Vagina (tissue), 2 donors: ENCODE measurements around the gene FBXO34. TPM values are rescaled to one million over a fixed set of nuclear protein-coding genes. Genes with fewer than 3 reads are reported as not detected.
A peak's percentile ranks its signal among the peaks of the same experiment; 100 is the strongest.

Source experiments
- DNase-seq, 2 donors: peaks; one replicate each; pipeline ENCODE4 v3.0.0-alpha.2; 2017; ENCODE audit errors: extremely low spot score in 2 of 2
- H3K27ac ChIP-seq: fragments of 200-600 bp; sonication (generic); one replicate; pipeline ENCODE4 v1.5.1; 2019
- H3K27me3 ChIP-seq: fragments of 200-600 bp; sonication (generic); one replicate; pipeline ENCODE4 v1.5.1; 2019
- H3K36me3 ChIP-seq, 2 donors: fragments of 200-600 bp; sonication (generic); one replicate each; pipeline ENCODE4 v1.5.1; 2017 to 2019
- H3K4me1 ChIP-seq: fragments of 200-600 bp; sonication (generic); one replicate; pipeline ENCODE4 v1.5.1; 2019
- H3K4me3 ChIP-seq, 2 donors: fragments of 200-600 bp; sonication (generic); 1 replicate in 1 of 2; 2 replicates in 1 of 2; pipeline ENCODE4 v1.5.1; 2016 to 2019
- H3K9me3 ChIP-seq: fragments of 200-600 bp; sonication (generic); one replicate; pipeline ENCODE4 v1.5.1; 2019
- POLR2A ChIP-seq, 2 donors: fragments of 450-650 bp; IDR thresholded peaks; one replicate each; pipeline ENCODE4 v1.6.1; 2017; ENCODE audit warnings: antibody characterized with exemption in 2 of 2, mild to moderate bottlenecking in 2 of 2, moderate library complexity in 2 of 2
- POLR2AphosphoS5 ChIP-seq, 2 donors: sonication (generic); formaldehyde crosslinking; IDR thresholded peaks; one replicate each; pipeline ENCODE4 v1.9.0; 2017; ENCODE audit warnings: antibody characterized with exemption in 2 of 2, mild to moderate bottlenecking in 2 of 2, low read depth in 1 of 2; ENCODE audit not compliant: insufficient read depth in 1 of 2
- intact Hi-C: fragments of 100-400 bp; cut with DNase I; formaldehyde crosslinking; loops from one replicate; pipeline ENCODE4 v1.15.1; 2023
- total RNA-seq: library from RNA; depleted of rRNA; stranded (reverse); fragments of >200 nt; gene quantifications from one replicate; pipeline ENCODE4 v1.2.3, GENCODE V29; 2016
- TF ChIP-seq, protein P1 (sequence below), 3 experiments: fragments of 450-650 bp in 2 of 3; fragments of 200-600 bp in 1 of 3; sonication (generic) in 1 of 3; IDR thresholded peaks; one replicate each; pipeline ENCODE4 v1.5.1; 2017 to 2019; ENCODE audit warnings: antibody characterized with exemption in 3 of 3, mild to moderate bottlenecking in 2 of 3, moderate library complexity in 2 of 3

Gene FBXO34
- total RNA-seq, 1 donor from 2014 or later: 24.6 TPM

DNA sequence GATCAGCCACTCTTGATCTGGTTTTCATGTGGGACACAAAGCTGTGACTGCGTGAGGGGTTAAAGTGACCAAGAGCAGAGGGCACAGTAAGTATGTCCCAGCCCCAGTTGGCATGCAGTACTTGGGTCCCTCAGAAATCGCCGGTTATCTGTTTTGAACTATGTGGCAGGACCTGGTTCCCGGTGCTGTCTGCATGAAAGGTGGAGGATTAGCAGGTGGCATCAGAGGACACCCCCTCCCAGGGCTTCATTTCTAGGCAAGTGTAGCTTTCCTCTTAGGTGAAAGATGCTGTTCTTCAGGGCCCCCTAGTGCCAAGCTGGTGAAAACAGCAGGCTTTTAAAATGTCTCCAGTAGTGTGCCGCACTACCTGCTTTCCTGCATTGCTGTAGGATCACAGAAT, 83.3 kb downstream of the FBXO34 start:
- peaks cover 22% of the 10 kb centered on the region for H3K4me1 ChIP-seq
- intact Hi-C loops: no loop called here
- no peak overlapping the region for H3K4me3 ChIP-seq
- TF ChIP-seq, protein P1, sequence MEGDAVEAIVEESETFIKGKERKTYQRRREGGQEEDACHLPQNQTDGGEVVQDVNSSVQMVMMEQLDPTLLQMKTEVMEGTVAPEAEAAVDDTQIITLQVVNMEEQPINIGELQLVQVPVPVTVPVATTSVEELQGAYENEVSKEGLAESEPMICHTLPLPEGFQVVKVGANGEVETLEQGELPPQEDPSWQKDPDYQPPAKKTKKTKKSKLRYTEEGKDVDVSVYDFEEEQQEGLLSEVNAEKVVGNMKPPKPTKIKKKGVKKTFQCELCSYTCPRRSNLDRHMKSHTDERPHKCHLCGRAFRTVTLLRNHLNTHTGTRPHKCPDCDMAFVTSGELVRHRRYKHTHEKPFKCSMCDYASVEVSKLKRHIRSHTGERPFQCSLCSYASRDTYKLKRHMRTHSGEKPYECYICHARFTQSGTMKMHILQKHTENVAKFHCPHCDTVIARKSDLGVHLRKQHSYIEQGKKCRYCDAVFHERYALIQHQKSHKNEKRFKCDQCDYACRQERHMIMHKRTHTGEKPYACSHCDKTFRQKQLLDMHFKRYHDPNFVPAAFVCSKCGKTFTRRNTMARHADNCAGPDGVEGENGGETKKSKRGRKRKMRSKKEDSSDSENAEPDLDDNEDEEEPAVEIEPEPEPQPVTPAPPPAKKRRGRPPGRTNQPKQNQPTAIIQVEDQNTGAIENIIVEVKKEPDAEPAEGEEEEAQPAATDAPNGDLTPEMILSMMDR (IDR thresholded peaks at IDR 0.05): peak in 1 of 3 experiments; percentile 47
- no peak for TF ChIP-seq POLR2AphosphoS5 (IDR thresholded peaks at IDR 0.05; ENCODE audit: insufficient read depth in 1 of 2, low read depth in 1 of 2)
- peaks cover 0 to 26% of the 10 kb centered on the region in 2 donors for H3K36me3 ChIP-seq
- H3K9me3 ChIP-seq: no peaks in the 10 kb centered on the region
- H3K27me3 ChIP-seq: no peaks in the 10 kb centered on the region
- H3K27ac ChIP-seq: no peak overlapping the region
- DNase-seq: peak in 1 of 2 donors; percentile 72

GRCh38 chr14:55355922-55356321, 84.7 kb downstream of the FBXO34 start:
- intact Hi-C loops: no loop called here

DNA sequence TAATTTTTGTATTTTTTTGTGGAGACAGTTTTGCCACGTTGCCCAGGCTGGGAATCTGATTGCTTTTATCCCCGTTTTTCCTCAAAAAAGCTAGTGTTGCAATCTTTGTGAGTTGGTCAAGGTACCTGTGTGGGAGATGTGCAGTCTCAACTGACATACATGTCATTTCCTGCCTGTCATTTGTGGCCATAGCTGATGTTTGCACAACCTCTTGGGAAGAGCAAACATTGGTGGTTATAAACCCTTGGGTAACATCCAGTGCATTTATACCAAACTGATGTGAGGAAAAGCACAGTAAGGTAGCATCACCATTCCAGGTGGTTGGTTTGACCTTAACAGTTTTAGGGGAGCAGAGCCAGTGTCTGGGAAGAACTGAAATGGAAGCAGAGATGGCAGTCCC, 85.7 kb downstream of the FBXO34 start:
- Histone ChIP-seq H3K36me3 (peaks cover 0 to 12% of the 10 kb centered on the region in 2 donors), H3K4me3 (no peak overlapping the region), H3K4me1 (peaks cover 13% of the 10 kb centered on the region), H3K9me3 (no peaks in the 10 kb centered on the region), H3K27ac (no peak overlapping the region), H3K27me3 (no peaks in the 10 kb centered on the region)
- DNase-seq: peak in 1 of 2 donors; percentile 44
- TF ChIP-seq, protein P1 (IDR thresholded peaks at IDR 0.05): no peak
- no peak for TF ChIP-seq POLR2AphosphoS5 (IDR thresholded peaks at IDR 0.05; ENCODE audit: insufficient read depth in 1 of 2, low read depth in 1 of 2)
- TF ChIP-seq POLR2A (IDR thresholded peaks at IDR 0.05): no peak
- intact Hi-C loops: no loop called here

More at GRCh38 chr14:55355922-55356321, 84.7 kb downstream of the FBXO34 start:
- Histone ChIP-seq H3K27me3 (no peaks in the 10 kb centered on the region), H3K4me3 (no peak overlapping the region), H3K4me1 (peaks cover 13% of the 10 kb centered on the region), H3K36me3 (peaks cover 0 to 22% of the 10 kb centered on the region in 2 donors), H3K27ac (no peak overlapping the region), H3K9me3 (no peaks in the 10 kb centered on the region)
- peak in 1 of 2 donors; percentile 79 for DNase-seq
- TF ChIP-seq POLR2A (IDR thresholded peaks at IDR 0.05) (no peak), POLR2AphosphoS5 (IDR thresholded peaks at IDR 0.05; ENCODE audit: insufficient read depth in 1 of 2, low read depth in 1 of 2) (no peak)
- TF ChIP-seq, protein P1 (IDR thresholded peaks at IDR 0.05): no peak

- no peak for TF ChIP-seq POLR2A (IDR thresholded peaks at IDR 0.05)
- TF ChIP-seq, protein P1 (IDR thresholded peaks at IDR 0.05): no peak
- TF ChIP-seq POLR2AphosphoS5 (IDR thresholded peaks at IDR 0.05; ENCODE audit: insufficient read depth in 1 of 2, low read depth in 1 of 2): no peak
- no peaks in the 10 kb centered on the region for H3K27me3 ChIP-seq
- no peak overlapping the region for H3K27ac ChIP-seq
- H3K4me1 ChIP-seq: peaks cover 7% of the 10 kb centered on the region
- no peak for DNase-seq
- H3K36me3 ChIP-seq: peaks cover 0 to 3% of the 10 kb centered on the region in 2 donors
- intact Hi-C loops: no loop called here
- no peaks in the 10 kb centered on the region for H3K9me3 ChIP-seq
- no peak overlapping the region for H3K4me3 ChIP-seq
Observed at GRCh38 chr14:55359307-55359706, 88.1 kb downstream of the FBXO34 start.

- intact Hi-C loops: no loop called here
- H3K27me3 ChIP-seq: no peaks in the 10 kb centered on the region
- no peak for DNase-seq
- H3K36me3 ChIP-seq: no peaks in the 10 kb centered on the region
- no peak overlapping the region for H3K27ac ChIP-seq
- no peak overlapping the region for H3K4me3 ChIP-seq
- TF ChIP-seq POLR2AphosphoS5 (IDR thresholded peaks at IDR 0.05; ENCODE audit: insufficient read depth in 1 of 2, low read depth in 1 of 2) (no peak), POLR2A (IDR thresholded peaks at IDR 0.05) (no peak)
- TF ChIP-seq, protein P1 (IDR thresholded peaks at IDR 0.05): no peak
- peaks cover 11% of the 10 kb centered on the region for H3K4me1 ChIP-seq
- no peaks in the 10 kb centered on the region for H3K9me3 ChIP-seq
Observed at GRCh38 chr14:55361190-55361589, 90.0 kb downstream of the FBXO34 start.
